IPS-20b (cell line): ENCODE data around the gene SMAD2.
"Not testable (repeated sequence)": the region's sequence is repeated elsewhere in the genome, so short reads cannot be mapped to it uniquely, and the experiment has no call there.

Source experiments
- H3K27ac ChIP-seq: one replicate; pipeline ENCODE4 v1.5.1; 2013; ENCODE audit warnings: low read length
- H3K27me3 ChIP-seq: 2 replicates; pipeline ENCODE4 v1.6.1; 2013; ENCODE audit warnings: mild to moderate bottlenecking, low read length, inconsistent platforms; ENCODE audit not compliant: insufficient read depth
- H3K36me3 ChIP-seq: 2 replicates; pipeline ENCODE4 v1.6.1; 2013; ENCODE audit warnings: low read depth, mild to moderate bottlenecking, inconsistent platforms, low read length, moderate library complexity; ENCODE audit not compliant: insufficient read depth
- H3K4me1 ChIP-seq: 2 replicates; pipeline ENCODE4 v1.6.1; 2013; ENCODE audit warnings: mild to moderate bottlenecking, control low read depth, inconsistent platforms, low read length, moderate library complexity; ENCODE audit not compliant: insufficient read depth
- H3K4me3 ChIP-seq: 2 replicates; pipeline ENCODE4 v1.5.1; 2013; ENCODE audit warnings: mild to moderate bottlenecking, low read length, inconsistent platforms
- H3K9ac ChIP-seq: 2 replicates; pipeline ENCODE4 v1.6.1; 2013; ENCODE audit warnings: low read depth, mild to moderate bottlenecking, inconsistent platforms, low read length, moderate library complexity
- H3K9me3 ChIP-seq: 2 replicates; pipeline ENCODE4 v1.6.1; 2013; ENCODE audit warnings: mild to moderate bottlenecking, low read depth, low read length, inconsistent platforms; ENCODE audit not compliant: insufficient read depth

Gene SMAD2

GRCh38 chr18:47780011-47780725 is 150.3 kb downstream of the SMAD2 start:
- peaks cover 13% of the 10 kb centered on the region; the same call in 1 of the 2 replicates for H3K9me3 ChIP-seq

GRCh38 chr18:47779381-47779780 is 151.1 kb downstream of the SMAD2 start:
- Histone ChIP-seq H3K4me1 (no peaks in the 10 kb centered on the region), H3K9ac (no peak overlapping the region), H3K4me3 (no peak overlapping the region), H3K9me3 (peaks cover 5% of the 10 kb centered on the region; the same call in 1 of the 2 replicates), H3K27me3 (no peaks in the 10 kb centered on the region), H3K27ac (no peak overlapping the region), H3K36me3 (no peaks in the 10 kb centered on the region)

More at GRCh38 chr18:47780011-47780725, 150.3 kb downstream of the SMAD2 start:
- H3K4me3 ChIP-seq: no peak overlapping the region
- no peak overlapping the region for H3K9ac ChIP-seq
- no peaks in the 10 kb centered on the region for H3K4me1 ChIP-seq
- no peaks in the 10 kb centered on the region for H3K27me3 ChIP-seq
- no peak overlapping the region for H3K27ac ChIP-seq
- H3K36me3 ChIP-seq: no peaks in the 10 kb centered on the region

GRCh38 chr18:47777626-47778025 is 152.8 kb downstream of the SMAD2 start:
- no peaks in the 10 kb centered on the region for H3K9me3 ChIP-seq
- H3K4me1 ChIP-seq: no peaks in the 10 kb centered on the region
- H3K36me3 ChIP-seq: no peaks in the 10 kb centered on the region
- no peaks in the 10 kb centered on the region for H3K27me3 ChIP-seq
- H3K27ac ChIP-seq: no peak overlapping the region
- no peak overlapping the region for H3K4me3 ChIP-seq
- H3K9ac ChIP-seq: no peak overlapping the region

- Histone ChIP-seq H3K9ac (no peak overlapping the region), H3K27me3 (no peaks in the 10 kb centered on the region), H3K27ac (no peak overlapping the region), H3K9me3 (no peaks in the 10 kb centered on the region), H3K4me3 (no peak overlapping the region), H3K36me3 (no peaks in the 10 kb centered on the region), H3K4me1 (no peaks in the 10 kb centered on the region)
These were observed 154.5 kb downstream of the SMAD2 start for GRCh38 chr18:47775961-47776360.

- no peaks in the 10 kb centered on the region for H3K4me1 ChIP-seq
- H3K9ac ChIP-seq: no peak overlapping the region; the same call in 1 of the 2 replicates
- H3K36me3 ChIP-seq: no peaks in the 10 kb centered on the region
- no peaks in the 10 kb centered on the region for H3K9me3 ChIP-seq
- no peaks in the 10 kb centered on the region for H3K27me3 ChIP-seq
- H3K4me3 ChIP-seq: no peak overlapping the region
- H3K27ac ChIP-seq: no peak overlapping the region
These were observed 156.5 kb downstream of the SMAD2 start for GRCh38 chr18:47773931-47774330.

GRCh38 chr18:47772374-47773248 is 157.8 kb downstream of the SMAD2 start:
- H3K36me3 ChIP-seq: no peaks in the 10 kb centered on the region
- 0 out of 2 replicates have a peak, but pooled peaks cover under 1% of the 10 kb centered on the region for H3K4me1 ChIP-seq
- H3K9me3 ChIP-seq: no peaks in the 10 kb centered on the region
- no peak overlapping the region for H3K27ac ChIP-seq
- no peak overlapping the region for H3K4me3 ChIP-seq
- no peak overlapping the region for H3K9ac ChIP-seq
- no peaks in the 10 kb centered on the region for H3K27me3 ChIP-seq

GRCh38 chr18:47771922-47772321 is 158.5 kb downstream of the SMAD2 start:
- Histone ChIP-seq H3K4me3 (no peak overlapping the region), H3K4me1 (0 out of 2 replicates have a peak, but pooled peaks cover 2% of the 10 kb centered on the region), H3K9ac (no peak overlapping the region), H3K27me3 (no peaks in the 10 kb centered on the region), H3K27ac (no peak overlapping the region), H3K9me3 (no peaks in the 10 kb centered on the region), H3K36me3 (no peaks in the 10 kb centered on the region)

GRCh38 chr18:47767699-47768098 is 162.8 kb downstream of the SMAD2 start:
- Histone ChIP-seq H3K36me3 (no peaks in the 10 kb centered on the region), H3K4me1 (0 out of 2 replicates have a peak, but pooled peaks cover 2% of the 10 kb centered on the region), H3K27ac (no peak overlapping the region), H3K27me3 (no peaks in the 10 kb centered on the region), H3K4me3 (no peak overlapping the region), H3K9ac (no peak overlapping the region), H3K9me3 (no peaks in the 10 kb centered on the region)

- H3K36me3 ChIP-seq, H3K4me3 ChIP-seq, H3K27ac ChIP-seq, H3K27me3 ChIP-seq, H3K9ac ChIP-seq, H3K9me3 ChIP-seq, H3K4me1 ChIP-seq: not testable (repeated sequence)
These were observed 163.3 kb downstream of the SMAD2 start for GRCh38 chr18:47767198-47767597.
